Measurements from ENCODE around the gene PLEKHH1.

Gene PLEKHH1

GRCh38 chr14:67569011-67569650 is 36.0 kb downstream of the PLEKHH1 start:
- DNase-seq = no peak

GRCh38 chr14:67569651-67570290 is 36.7 kb downstream of the PLEKHH1 start:
- DNase-seq = no peak

DNA sequence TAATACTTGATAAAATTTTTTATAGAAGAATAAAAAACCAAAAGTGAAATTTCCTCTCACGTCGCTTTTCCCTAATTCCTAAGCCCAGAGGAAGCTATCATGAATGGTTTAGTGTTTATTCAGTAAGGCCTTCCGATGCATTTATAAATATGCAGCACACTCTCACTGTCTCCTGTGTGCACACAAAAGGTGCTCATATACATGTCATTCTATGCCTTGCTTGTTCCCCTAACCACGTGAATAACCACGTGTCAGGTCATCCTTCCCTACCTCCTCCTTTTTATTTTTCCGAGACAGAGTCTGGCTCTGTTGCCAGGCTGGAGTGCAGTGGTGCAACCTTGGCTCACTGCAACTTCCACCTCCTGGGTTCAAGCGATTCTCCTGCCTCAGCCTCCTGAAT is 37.4 kb downstream of the PLEKHH1 start:
- no peak for DNase-seq

DNA sequence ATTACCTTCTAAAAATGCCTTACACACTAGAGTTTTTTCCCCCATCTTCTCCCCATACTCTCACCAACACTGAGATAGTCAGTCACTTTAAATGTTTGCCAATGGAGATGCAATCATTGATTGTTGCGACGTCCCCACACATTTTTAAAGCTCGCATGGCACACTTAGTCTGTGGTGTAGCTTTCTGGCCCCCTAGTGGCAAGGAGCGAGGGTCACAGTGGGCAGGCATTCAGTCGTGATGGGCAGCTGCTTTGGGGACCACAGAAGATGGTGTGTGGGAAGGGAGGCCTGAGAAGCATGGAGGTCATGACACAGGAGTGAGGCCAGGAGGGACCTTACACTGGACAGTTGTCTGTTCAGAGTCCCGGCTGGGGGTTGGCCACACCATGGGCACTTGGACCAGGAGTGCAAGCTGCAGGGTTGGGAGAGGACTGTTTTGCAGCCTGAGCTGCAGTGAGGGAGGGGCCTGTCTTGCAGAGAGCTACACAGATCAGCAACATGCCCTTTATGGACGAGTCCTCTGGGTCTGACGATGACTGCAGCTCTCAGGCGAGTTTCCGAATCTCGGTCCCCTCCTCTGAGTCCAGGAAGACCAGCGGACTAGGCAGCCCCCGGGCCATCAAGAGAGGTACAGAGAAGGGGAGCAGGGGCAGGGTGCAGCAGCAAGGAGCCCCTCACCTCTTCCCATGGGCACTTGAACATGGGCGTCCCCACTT is 38.3 kb downstream of the PLEKHH1 start:
- peak; percentile 74 for DNase-seq

DNA sequence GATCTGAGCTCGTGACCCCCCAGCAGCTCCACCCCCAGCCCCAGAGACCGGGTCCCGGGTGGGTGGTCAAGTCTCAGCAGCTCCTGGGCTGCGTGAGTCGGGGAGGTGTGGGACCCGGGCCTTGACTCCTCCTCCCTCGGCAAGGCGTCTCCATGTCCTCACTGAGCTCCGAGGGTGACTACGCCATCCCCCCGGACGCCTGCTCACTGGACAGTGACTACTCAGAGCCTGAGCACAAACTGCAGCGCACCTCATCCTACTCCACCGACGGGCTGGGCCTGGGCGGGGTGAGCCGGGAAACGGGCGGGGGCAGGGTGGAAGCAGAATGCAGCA is 38.9 kb downstream of the PLEKHH1 start:
- no peak for DNase-seq

DNA sequence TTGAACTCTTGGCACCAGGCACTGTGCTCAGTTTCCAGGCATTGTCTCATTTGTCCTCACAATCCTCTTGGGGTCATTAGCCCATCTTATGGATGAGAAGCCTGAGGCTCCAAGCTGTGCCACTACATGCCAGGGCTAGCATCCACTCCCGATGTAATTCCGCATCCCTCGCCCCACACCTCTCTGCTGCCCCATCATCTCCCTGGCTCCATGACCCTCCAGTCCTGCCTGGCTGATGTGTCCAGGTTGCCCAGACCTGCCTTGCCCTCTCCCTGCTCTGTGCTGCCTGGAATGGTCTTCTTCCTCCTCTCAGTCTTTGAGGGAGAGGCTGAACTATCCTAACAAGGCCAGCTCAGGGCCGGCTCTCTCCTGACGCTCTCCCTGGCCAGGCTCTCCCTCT is 39.5 kb downstream of the PLEKHH1 start:
- no peak for DNase-seq

GRCh38 chr14:67573228-67574010 is 40.3 kb downstream of the PLEKHH1 start:
- no peak for DNase-seq

- no peak for DNase-seq
Measured at GRCh38 chr14:67574156-67574555, 41.1 kb downstream of the PLEKHH1 start.

GRCh38 chr14:67574806-67575205 is 41.7 kb downstream of the PLEKHH1 start:
- no peak for DNase-seq

- DNase-seq = no peak
Measured at GRCh38 chr14:67575684-67576083, 42.6 kb downstream of the PLEKHH1 start.

- DNase-seq = no peak
Measured at GRCh38 chr14:67576216-67576955, 43.3 kb downstream of the PLEKHH1 start.

DNA sequence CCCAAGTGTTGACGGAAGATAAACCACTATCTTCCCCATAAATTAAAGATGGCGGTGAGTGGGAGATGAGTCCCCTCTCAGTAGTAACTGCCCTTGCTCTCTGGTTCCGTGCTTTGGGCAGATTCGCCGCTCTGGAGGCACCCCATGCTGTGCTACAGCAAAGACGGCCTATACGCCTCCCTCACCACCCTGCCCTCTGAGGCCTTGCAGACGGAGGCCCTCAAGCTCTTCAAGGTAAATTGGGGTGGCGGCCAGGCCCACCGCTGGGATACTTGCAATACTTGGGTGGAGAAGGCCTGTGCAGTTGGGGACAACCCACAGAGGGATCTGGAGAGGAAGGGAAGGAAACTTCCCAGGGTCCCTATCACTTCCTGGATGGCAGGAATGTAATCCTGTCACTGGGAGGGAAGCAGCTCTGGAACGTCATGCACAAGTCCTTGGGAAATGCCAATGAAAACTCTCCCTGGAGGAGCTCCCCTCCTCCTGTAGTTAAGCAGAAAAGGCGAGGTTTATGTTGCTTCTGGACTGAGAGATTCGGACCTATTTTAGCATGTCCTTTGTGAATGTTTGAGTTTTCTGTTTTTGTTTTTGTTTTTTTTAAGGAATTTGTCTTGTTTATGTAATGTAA is 44.2 kb downstream of the PLEKHH1 start:
- no peak for DNase-seq

- DNase-seq = no peak
Measured at GRCh38 chr14:67577909-67578749, 45.0 kb downstream of the PLEKHH1 start.

- no peak for DNase-seq
Measured at GRCh38 chr14:67579040-67579439, 46.0 kb downstream of the PLEKHH1 start.

DNA sequence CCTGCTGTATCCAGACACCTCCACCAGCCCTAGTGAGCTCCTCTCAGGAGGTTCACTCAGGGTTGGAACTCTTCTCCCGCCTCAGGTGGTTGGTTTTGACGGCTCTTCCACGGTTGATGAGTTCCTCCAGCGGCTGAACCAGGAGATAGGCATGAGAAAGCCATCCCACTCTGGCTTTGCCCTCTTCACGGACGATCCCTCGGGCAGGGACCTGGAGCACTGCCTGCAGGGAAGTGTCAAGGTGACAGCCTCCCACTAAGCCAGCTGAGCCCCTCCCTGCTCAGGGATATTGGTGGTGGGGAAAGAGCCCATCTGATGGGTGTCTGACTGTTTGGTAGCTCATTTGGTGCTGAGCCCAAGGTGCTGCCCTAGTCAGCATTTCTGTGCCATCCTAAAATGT is 46.5 kb downstream of the PLEKHH1 start:
- DNase-seq = no peak

- no peak for DNase-seq
Measured at GRCh38 chr14:67580336-67581171, 47.5 kb downstream of the PLEKHH1 start.

DNA sequence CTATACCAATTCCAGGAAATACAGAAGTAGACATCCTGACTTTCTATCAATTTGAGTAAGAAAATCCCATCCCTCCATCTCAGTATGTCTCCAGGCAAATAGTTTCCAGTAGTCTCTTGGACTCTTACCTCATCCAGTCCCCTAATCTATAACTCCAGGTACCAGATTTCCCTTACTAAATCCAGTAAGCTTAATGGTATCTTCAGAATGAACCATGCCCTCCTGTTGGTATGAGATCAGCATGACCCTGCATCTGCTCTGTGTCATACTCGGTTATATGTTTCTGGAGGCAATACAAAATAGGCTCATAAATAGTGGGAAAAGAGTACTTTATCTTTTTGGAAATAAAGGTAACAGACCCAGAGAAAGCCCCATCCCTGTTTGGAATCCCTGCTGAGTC is 48.6 kb downstream of the PLEKHH1 start:
- DNase-seq = no peak

GRCh38 chr14:67582061-67582460 is 49.0 kb downstream of the PLEKHH1 start:
- DNase-seq = no peak

DNA sequence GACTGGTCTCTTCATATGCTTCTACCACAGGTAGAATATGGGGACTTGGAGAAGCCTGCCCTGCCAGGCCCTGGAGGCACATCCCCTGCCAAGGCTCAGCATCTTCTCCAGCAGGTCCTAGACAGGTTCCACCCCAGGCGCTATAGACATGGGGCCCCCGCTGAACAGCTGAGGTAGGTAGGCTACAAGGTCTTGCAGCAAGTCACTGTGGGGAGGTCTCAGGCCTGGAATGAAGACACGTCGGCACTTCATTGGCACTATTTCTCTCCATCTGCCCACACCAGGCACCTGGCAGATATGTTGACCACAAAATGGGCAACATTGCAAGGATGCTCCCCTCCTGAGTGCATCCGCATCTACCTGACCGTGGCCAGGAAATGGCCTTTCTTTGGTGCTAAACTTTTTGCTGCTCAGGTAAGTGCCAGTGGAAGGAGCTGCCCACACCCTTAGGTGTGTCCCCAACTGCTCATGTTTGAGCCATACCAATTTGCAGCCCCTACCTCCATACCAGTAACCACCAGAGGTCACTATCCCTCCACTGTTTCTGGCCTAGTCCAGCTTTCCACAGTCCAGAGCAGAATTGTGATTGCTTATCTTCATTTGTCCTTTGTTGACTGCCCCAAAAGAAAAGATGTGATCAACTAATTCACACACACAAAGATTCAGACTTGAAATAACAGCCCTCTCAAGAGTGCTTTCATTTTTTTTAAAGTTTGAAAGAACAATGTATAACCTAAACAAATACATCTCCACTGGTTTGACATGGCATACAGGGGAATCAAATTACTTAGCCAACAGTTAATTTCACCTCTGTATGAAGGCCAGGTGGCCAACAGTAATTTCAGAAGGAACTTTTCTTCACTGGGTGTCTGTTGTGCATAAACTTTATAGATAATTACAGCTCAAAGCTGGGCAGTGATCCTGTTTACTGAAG is 50.9 kb downstream of the PLEKHH1 start:
- peak; percentile 46 for DNase-seq
